Frontal cortex (tissue), 4 donors: ENCODE data around the gene TMEM132A. TPM values are rescaled to one million over a fixed set of nuclear protein-coding genes. Genes with fewer than 3 reads are reported as not detected.

Experiments used
- DNase-seq, 2 donors: peaks; one replicate each; pipeline ENCODE4 v3.0.0; 2012; ENCODE audit warnings: low spot score in 2 of 2
- FAIRE-seq: peaks from 2 replicates; lab custom pipeline; 2012; peaks lifted over from hg19 to GRCh38; lab: Jason Lieb, UNC
- total RNA-seq: library from RNA; depleted of rRNA; stranded (reverse); fragments of >200 nt; gene quantifications from one replicate; pipeline ENCODE4 v1.2.3, GENCODE V29; 2014
- donor health status: control.
- donor health status: control.
- donor health status: control.

The TMEM132A gene
- total RNA-seq, 1 donor from 2014 or later = 131 TPM

DNA sequence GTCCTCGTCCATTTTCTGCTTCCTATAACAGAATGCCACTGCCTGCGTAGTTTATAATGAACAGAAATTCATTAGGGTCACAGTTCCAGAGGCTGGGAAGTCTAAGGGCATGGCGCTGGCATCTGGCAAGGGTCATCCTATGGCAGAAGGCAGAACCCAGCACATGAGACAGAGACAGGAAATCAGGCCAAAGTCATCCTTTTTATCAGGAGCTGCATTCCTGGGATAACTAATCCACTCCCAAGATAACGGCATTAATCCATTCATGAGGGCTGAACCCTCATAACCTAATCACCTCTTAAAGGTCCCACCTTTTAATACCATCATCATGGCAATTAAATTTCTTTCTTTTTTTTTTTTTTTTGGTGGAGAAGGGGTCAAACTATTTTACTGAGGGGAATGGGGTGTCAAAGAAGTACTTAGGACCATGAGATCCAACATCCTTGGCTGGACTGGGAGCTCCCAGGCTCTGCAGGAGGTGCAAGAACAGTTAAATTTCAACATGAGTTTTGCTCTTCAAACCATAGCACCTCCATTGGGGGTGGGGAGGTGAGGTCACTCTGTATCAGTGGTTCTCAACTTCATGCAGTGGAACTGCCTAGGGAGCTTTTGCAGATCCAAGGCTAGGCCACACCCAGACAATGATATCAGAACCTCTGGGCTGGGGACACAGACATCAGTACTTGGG lies 5.9 kb upstream of the TMEM132A start:
- DNase-seq = no peak

DNA sequence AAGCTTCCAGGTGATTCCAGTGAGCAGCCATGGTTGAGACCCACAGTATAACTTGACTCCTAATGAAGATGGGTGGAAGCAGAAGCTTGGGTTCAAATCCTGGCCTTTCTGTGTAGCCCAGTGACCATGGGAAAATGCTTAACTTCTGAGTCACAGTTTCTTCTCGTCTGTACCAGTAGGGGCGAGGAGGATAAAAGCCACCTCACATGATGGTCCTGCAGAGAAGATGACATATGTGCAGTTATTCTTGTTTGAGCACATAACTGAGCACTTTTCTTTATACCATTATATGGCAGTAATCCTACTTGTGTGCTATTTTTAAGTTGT lies 5.4 kb upstream of the TMEM132A start:
- no peak for FAIRE-seq
- no peak for DNase-seq

More for the DNA sequence above, 5.9 kb upstream of the TMEM132A start:
- FAIRE-seq = no peak

DNA sequence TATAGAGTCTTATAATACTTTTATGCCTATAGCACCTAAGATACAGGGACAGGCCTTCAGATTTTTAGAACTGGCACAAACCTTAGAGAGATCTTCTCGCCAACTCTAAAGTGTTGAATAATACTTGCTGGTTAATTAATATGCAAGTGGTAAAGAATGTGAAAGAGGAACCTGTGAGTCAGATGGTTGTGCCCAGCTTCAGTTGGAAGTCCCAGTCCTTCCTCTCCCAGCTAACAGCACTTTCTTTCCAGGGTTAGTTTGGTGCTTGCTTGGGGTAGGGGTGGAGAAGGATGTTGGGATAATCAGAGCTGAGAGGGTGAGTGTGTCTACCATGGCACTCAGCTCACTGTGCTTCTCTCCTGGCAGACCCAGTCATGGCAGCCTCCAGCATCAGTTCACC lies 4.9 kb upstream of the TMEM132A start:
- DNase-seq (no peak), FAIRE-seq (no peak)

DNA sequence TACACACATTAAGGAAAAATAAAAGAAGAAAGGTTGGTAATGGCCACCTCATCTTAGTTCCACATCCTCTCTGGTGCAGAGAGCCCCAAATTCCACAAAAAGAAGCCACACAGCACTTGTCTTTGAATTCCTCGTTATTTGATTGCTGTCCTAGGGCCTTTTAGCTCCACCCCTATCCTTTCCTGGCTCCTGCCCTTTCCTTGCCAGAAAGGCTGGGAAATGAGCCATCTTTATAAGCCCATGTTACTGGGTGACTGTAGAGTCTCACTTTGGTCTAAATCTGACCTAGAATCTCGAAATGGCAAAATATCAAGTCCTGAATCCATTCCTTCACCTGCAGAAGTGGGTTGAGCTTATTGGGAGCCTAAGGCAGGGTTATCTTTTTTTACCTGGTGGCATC lies 4.3 kb upstream of the TMEM132A start:
- FAIRE-seq = no peak
- DNase-seq = no peak

DNA sequence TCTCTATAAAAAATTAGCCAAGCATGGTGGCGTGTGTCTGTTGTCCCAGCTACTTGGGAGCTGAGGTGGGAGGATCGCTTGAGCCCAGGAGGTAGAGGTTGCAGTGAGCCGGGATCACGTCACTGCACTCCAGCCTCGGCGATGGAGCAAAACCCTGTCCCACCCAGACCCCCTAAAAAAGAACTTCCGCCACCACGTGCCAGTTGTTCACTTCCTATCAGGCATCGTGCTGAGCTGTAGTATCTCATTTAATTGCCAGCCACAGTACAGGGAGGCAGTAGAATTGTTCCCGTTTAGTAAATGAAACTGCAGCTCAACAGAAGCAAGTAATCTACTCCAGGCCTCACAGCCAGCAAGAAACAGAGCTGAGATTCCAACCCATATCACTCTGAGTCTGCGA lies 3.0 kb upstream of the TMEM132A start:
- FAIRE-seq (no peak), DNase-seq (no peak)

DNA sequence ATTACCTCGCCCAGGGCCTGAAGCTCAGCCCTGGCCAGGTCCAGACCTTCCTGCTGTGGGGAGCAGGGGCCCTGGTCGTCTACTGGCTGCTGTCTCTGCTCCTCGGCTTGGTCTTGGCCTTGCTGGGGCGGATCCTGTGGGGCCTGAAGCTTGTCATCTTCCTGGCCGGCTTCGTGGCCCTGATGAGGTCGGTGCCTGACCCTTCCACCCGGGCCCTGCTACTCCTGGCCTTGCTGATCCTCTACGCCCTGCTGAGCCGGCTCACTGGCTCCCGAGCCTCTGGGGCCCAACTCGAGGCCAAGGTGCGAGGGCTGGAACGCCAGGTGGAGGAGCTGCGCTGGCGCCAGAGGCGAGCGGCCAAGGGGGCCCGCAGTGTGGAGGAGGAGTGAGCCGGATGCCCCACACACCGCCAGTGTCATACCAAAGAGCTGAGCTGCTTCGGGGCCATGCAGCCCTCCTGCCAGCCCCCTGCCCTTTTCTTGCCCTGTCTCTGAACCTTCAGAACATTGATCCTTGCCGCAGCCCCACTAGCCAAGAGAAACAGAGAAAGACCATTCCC lies 2.4 kb upstream of the TMEM132A start:
- no peak for FAIRE-seq
- no peak for DNase-seq

DNA sequence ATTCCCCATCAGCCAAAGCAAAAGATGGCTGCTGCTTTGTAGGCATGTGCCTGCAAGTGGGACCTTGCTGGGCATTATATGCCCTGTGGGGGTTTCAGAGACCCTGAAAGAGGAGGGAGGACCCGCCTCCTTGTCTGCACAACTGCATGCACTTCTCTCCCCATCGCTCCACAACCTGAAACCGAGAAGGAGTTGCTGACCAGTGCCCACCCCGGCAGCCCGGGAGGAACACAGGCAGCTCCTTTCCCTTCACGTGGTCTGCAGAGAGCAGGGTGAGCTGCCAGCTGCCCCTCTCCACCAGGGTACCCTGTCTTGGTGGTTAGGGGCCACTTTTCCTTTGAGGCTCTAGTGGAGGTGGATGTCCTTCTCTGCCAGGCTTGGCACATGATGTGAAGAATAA lies 1.4 kb upstream of the TMEM132A start:
- FAIRE-seq (no peak), DNase-seq (no peak)

DNA sequence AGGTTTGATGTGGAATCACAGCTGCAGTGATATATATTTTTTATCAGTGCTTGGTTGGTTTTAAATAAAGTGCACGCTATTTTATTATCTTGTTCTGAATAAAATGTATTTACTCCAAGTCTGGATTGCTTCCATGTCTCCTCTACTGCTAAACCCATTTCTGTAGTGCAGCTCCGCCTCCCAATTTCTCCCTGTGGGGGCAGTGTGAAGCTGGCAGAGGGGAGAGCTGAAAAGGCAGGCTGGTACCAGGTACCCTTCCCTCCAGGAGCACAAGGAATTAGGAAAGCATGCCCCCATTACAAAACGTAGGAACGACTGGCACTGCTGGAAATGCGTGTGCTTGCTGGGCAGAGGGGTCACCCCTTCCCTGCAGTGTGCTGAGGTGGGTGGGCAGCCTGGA lies 934 bp upstream of the TMEM132A start:
- FAIRE-seq (no peak), DNase-seq (no peak)

DNA sequence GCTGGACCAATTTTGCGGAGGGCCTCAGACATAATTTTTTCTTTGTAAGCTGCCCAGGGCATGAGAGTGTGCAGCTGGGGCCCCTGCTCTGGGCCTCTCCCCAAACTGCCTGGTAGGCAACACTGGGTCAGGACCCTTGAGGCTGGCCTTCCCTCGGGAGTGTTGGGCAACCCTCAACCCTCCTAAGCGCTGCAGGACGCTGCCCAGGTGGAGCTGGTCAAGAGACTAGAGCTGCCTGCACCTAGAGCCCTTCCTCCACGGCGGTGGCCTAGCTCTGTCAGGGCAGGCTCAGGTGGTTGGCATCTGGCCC lies 505 bp upstream of the TMEM132A start:
- FAIRE-seq = no peak
- no peak for DNase-seq

DNA sequence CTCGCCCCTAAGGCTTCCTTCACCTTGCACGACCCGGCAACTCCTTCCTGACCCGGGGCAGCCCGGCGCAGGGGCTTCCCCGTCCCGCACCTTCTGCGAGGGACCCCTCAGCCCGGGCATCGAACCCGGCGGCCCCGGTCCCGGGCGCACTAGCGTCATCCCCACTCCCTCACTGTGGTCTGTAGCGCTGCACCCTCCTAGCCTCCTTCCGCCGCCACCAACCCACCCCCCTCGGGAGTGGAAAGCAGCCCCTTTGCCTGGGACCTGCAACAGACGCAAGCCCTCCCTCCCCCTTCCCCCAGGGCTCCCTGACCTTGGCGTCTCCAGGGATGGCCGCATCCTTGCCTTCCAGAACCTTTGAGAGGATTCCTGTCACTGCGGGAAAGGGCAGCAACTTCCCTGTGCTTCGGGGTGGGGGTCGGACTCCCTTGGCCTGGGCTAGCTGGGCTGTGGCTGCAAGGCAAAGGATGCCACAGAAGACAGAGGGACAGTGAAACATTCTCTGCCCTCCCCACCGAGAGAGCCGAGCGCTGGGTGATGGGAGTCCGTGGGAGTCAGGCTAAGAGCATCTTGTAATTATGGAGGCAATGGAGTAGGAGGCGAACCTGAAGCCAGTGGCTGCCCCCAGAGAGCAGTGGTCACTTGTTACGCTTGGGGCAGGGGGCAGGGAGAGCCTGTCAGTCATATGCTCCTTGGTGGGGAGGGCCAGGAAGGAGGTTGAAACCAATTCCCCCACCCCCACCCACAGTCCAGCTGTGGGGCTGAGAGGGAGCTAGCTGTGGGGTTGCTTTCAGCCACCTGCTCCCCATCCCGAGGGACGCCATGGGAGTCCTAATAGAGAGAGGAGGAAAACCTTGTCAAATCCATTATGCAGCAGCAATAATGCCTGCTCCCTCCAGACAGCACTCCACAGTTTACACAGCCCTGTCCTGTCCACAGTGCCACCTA lies 920 bp downstream of the TMEM132A start:
- FAIRE-seq (no peak), DNase-seq (no peak)

DNA sequence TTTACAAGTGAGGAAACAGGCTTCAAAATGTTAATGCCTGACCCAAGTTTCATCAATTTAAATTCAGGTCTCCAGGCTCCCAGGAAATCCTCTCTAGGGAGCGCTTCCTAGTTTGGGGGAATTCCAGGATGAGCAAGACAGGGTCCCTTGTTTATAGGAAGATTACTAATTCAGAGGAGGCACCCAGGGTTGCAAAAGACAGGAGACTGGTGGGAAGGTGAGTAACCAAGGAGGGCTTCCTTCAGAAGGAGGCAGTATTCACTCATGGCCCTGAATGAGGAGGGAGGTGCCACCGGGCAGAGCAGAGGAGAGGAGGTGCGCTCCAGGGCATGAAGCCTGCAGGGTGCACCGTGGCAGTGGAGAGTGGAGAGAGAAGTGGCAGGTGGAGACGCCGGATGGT lies 1.6 kb downstream of the TMEM132A start:
- DNase-seq (no peak), FAIRE-seq (no peak)

DNA sequence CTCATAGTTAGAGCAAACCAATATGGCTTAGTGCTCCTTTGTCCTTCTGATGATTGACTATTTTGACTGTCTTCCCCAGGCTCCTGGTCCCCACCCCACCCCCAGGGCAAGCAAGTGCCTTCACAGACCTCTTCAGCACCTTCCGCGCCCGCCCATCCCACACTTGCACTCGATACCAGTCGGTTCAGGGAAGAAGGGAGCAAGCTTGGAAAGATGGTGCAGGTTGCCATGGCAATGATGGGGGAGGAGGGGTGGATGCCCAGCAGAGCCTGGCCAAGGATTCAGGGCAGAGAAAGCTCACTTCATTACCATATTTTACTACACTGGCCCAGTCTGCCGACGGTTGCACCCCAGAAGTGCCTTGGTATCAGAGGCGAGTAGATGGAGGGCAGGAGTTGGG lies 2.2 kb downstream of the TMEM132A start:
- FAIRE-seq (no peak), DNase-seq (no peak)

DNA sequence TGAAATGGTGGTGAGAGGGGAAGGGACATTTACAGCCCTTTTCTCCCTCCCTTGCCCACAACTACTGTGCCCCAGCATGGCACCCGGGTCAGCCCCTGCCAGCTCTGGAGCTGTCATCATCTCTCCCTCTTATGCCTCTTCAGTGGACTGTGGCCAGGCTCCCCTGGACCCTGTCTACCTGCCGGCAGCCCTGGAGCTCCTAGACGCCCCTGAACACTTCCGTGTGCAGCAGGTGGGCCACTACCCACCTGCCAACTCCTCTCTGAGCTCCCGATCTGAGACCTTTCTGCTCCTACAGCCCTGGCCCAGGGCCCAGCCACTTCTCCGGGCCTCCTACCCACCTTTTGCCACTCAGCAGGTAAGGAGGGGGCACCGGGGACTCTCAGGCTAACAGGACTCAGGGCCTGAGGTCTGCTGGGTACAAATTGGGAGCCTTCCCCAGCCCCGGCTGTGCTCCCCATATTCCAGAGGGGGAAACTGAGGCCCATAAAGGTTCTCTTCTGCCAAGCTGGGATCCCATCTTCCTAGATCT lies 2.9 kb downstream of the TMEM132A start:
- FAIRE-seq = no peak
- DNase-seq = no peak

DNA sequence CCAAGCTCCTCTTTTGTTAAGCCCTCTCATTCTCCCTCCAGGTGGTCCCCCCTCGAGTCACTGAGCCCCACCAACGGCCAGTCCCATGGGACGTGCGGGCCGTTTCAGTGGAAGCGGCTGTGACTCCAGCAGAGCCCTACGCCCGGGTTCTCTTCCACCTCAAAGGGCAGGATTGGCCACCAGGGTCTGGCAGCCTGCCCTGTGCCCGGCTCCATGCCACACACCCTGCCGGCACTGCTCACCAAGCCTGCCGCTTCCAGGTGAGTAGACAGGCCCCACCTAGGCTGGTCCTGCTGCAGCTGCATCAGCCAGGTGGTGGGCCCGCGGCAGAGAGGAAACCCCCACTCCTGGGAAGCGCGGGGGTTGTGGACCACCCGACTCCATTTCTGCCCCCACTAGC lies 3.3 kb downstream of the TMEM132A start:
- FAIRE-seq (no peak), DNase-seq (no peak)

DNA sequence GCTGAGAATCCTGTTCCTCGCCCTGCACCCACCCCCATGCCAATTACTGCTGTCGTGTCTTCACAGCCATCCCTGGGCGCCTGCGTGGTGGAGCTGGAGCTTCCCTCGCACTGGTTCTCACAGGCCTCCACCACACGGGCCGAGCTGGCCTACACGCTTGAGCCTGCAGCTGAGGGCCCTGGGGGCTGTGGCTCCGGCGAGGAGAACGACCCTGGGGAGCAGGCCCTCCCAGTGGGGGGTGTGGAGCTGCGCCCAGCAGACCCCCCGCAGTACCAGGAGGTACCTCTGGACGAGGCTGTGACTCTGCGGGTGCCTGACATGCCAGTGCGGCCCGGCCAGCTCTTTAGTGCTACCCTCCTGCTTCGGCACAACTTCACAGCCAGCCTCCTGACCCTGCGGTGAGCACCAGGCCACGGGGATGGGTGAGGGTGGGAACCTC lies 4.3 kb downstream of the TMEM132A start:
- FAIRE-seq (no peak), DNase-seq (no peak)

DNA sequence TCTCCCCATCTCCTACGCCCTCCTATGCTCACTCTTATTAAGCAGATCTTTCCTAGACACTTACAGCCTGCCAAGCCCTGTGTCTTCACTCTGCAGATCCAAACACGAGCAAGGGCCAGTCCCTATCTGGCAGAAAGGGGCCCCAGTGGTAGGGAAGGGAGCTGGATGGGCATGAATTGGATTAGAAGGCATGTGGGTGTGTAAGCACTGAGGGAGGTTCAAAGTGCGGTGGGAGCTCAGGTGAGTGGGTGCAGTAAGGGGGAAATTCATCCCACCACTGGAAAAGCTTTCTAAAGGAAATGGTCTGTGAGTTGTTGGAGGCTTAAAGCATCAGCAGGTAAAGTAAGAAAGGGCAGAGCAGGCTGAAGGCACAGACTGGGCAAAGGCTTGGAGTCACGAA lies 5.5 kb downstream of the TMEM132A start:
- FAIRE-seq (no peak), DNase-seq (no peak)

DNA sequence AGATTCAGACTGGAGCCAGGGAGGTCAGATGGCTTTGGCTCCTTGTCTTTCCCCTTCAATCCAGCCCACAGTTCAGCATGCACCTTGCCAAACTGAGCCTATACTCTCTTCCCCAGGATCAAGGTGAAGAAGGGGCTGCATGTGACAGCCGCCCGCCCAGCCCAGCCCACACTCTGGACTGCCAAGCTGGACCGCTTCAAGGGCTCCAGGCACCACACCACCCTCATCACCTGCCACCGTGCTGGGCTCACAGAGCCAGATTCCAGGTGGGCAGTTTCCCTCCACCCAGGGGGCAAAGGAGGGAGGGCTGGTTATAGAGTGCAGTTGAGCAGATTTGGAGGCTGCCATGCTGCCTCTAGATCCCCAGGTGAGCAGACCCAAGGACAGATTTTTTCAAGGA lies 6.1 kb downstream of the TMEM132A start:
- DNase-seq = no peak
- no peak for FAIRE-seq

DNA sequence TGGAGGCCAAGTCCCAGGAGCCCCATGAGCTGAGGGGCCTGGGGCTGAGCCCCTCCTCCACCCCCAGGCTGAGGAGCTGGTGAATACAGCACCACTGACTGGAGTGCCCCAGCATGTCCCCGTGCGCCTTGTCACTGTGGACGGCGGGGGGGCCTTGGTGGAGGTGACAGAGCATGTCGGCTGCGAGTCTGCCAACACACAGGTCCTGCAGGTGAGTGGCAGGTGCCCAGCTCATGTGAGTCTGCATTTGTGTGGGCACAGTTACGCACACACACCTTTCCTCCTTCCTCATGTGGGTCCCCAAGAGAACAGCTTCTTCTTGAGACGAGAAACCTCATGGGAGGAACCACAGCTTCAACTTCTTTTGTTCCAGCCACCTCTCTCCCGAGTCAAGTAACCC lies 7.7 kb downstream of the TMEM132A start:
- DNase-seq (no peak), FAIRE-seq (no peak)

DNA sequence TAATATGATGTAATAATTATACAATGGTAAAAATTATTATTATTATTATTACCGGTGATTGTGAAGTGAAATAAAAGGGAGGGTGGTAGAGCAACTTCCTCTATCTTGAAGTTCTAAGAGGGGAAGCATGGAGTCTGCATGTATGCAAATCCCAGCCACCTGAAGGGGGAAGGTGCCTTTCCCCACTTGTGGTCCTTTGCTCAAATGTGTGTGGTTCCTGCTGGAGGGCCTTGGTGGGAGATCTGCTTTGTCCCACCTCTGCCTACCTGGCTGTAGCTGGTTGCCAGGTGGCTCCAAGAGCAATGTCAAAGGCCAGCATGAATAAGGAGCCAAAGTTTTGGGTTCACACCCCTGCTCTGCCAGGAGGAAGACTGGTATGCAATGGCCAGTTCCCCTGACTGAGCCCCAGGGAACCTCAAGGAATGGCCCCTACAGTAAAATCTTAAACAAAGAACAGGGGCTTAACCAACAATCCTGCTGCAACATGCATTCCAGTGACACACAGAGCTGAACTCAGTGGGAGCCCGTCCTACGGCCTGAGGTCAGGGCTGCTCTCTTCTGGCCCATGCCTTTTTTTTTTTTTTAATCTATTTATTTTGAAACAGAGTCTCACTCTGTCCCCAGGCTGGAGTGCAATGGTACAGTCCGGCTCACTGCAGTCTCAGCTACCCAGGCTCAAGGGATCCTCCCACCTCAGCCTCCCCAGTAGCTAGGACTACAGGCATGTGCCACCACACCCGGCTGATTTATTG lies 8.5 kb downstream of the TMEM132A start:
- DNase-seq = no peak
- no peak for FAIRE-seq

DNA sequence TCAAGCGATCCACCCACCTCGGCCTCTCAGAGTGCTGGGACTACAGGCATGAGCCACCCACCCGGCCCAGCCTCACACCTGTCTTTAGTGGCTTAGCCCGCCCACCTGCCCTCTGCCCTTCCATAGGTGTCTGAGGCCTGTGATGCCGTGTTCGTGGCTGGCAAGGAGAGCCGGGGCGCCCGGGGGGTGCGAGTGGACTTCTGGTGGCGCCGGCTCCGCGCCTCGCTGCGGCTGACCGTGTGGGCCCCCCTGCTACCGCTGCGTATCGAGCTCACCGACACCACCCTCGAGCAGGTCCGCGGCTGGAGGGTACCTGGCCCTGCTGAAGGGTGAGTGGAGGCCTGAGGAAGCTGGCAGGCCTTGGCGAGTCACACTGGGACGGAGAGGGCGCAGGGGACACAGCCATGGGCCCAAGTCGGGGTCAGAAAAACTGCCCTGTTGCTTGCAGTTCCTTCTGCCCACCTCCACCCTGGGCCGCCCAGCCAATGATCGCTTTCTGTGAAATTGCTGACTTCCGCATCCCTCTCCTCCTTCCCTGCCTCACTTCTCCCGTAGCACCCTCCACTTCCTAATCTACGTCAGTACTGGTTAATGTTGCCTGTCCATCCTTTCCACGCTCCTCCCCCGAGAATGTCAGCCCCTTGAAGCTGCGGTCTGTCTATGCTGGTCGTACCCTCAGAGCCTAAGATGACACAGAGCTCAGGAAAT lies 9.3 kb downstream of the TMEM132A start:
- no peak for FAIRE-seq
- no peak for DNase-seq
